Gastroesophageal sphincter (tissue), 3 donors: Measurements from ENCODE around the gene CASQ1.

Experiments used
- CTCF ChIP-seq, 4 experiments: fragments of 200-600 bp in 2 of 4; fragments of 450-650 bp in 2 of 4; sonication (generic) in 1 of 4; IDR thresholded peaks; one replicate each; pipeline ENCODE4 v1.5.1; 2017 to 2019; ENCODE audit warnings: antibody characterized with exemption in 4 of 4, mild to moderate bottlenecking in 2 of 4, moderate library complexity in 2 of 4
- EP300 ChIP-seq: sonication (generic); formaldehyde crosslinking; IDR thresholded peaks from one replicate; pipeline ENCODE4 v1.6.1; 2017; ENCODE audit warnings: antibody characterized with exemption, mild to moderate bottlenecking
- POLR2A ChIP-seq, 2 donors: fragments of 450-650 bp; IDR thresholded peaks; one replicate each; pipeline ENCODE4 v1.6.1; 2017; ENCODE audit warnings: antibody characterized with exemption in 2 of 2, mild to moderate bottlenecking in 2 of 2, moderate library complexity in 1 of 2
- POLR2AphosphoS5 ChIP-seq: sonication (generic); formaldehyde crosslinking; IDR thresholded peaks from one replicate; pipeline ENCODE4 v1.6.1; 2017; ENCODE audit warnings: antibody characterized with exemption

GRCh38 chr1:160194737-160195059 lies 4.3 kb downstream of the CASQ1 start:
- TF ChIP-seq EP300 (no peak), CTCF (IDR thresholded peaks at IDR 0.05) (no peak), POLR2AphosphoS5 (no peak), POLR2A (IDR thresholded peaks at IDR 0.05) (no peak)
